GM21723 (cell line): ENCODE data around the gene S100G.

Source experiments
- ATAC-seq: cut with Tn5 transposase; IDR thresholded peaks from one replicate; pipeline ENCODE4 v1.9.1; 2021; ENCODE audit warnings: mild to moderate bottlenecking, moderate library complexity; ENCODE audit not compliant: unreplicated experiment

Gene S100G

GRCh38 chrX:16646366-16647138 lies 3.4 kb upstream of the S100G start:
- ATAC-seq = no peak

DNA sequence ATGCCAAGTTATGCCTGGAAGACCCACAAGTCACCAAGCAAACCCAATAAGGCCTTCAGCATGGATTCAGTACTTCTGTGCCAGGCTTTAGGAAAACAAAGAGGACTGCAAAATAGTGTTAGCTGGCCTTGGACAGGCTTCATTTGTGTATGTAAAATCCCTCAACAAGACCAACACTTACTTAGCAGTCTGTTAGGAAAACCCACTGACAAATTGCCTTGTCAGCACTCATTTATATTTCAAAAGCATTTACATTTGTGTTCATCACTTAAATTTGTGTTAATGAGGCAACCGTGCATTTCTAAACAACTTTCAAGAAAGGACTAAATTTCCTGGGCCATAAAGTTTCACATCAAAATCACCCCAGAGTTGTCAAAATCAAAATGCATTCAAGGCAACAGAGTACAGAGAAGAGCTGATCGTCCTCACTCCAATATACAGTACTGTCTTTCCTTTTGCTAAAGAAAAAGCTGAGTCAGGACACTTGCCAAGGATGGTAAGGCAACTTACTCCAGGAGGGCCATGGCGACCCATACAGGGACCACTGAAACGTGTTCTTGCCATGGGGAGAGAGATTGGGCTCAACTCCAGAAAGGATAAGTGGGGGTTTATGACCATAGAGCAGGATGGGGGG lies 1.6 kb downstream of the S100G start:
- no peak for ATAC-seq

- ATAC-seq = no peak
Measured at GRCh38 chrX:16653424-16653823, 3.5 kb downstream of the S100G start.

DNA sequence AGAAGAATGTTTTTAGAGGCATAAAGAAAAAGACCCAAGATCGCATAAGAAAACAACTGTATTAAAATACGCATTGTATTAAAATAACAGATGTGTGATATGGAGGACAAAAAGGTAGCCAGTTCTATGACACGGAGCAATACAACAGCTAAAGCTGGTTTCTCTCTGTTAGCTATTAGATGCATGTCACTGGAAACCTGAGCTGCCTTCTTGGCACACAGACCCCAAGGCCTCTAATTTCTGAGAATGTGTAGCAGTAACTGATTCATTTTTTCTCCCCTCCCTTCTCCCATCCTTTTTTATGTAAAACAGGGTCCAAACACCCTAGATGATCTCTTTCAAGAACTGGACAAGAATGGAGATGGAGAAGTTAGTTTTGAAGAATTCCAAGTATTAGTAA lies 4.1 kb downstream of the S100G start:
- ATAC-seq = no peak

GRCh38 chrX:16658284-16658683 lies 8.3 kb downstream of the S100G start:
- ATAC-seq = no peak

DNA sequence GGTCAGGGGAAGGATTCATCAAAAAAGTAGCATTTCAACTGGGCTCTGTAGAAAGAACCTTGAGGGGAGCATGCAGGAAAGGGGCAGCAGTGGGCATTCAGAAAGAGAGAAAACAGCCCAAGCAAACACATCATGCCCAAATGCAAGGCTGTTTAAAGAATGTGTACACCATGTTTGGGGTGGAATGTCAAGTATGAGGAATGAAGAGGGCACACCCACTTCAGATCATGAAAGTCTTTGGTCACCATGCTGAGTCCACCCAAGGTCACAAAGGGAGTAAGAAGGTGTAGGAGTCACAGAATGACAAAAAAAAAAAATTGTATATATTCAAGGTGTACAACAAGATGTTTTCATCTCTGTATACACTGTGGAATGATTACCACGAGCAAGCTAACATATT lies 9.4 kb downstream of the S100G start:
- no peak for ATAC-seq

DNA sequence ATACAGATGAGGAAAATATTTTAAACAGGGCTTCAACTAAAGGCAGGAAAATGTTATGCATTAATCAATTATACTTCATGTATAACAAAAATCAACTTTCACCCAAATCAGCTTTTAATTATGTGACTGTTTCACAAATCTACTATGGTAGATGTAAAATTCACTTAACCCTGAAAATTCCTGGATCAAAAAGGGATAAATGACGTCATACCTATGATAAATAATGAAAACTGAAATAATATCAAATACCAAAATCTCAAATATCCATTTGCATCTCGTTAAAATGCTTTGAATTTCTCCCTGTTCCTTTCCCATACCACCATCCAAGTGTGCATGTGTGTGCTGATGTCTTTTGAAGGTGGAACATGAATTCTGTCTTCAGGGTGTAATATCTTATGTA lies 11.5 kb downstream of the S100G start:
- ATAC-seq = no peak

GRCh38 chrX:16662402-16662801 lies 12.4 kb downstream of the S100G start:
- ATAC-seq = no peak

DNA sequence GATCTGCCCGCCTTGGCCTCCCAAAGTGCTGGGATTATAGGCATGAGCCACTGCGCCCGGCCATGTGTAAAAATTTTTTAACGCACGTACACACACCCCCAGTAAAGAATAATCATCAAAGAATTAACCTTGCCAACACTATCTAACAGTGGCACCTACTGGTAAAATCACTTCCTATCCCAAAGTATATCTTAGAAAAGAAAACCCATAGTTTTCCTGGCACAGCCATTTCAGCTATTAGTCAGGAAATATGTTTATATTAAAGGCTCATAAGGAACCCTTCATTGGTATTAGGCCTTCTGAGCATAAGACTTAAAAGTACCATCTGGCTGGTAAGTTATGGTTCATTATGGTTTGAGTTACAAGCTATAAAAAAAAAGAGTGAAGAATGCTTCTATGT lies 14.1 kb downstream of the S100G start:
- ATAC-seq = no peak

GRCh38 chrX:16664626-16665025 lies 14.7 kb downstream of the S100G start:
- ATAC-seq = no peak

- no peak for ATAC-seq
Measured at GRCh38 chrX:16665089-16665488, 15.1 kb downstream of the S100G start.

- no peak for ATAC-seq
Measured at GRCh38 chrX:16666541-16666940, 16.6 kb downstream of the S100G start.

DNA sequence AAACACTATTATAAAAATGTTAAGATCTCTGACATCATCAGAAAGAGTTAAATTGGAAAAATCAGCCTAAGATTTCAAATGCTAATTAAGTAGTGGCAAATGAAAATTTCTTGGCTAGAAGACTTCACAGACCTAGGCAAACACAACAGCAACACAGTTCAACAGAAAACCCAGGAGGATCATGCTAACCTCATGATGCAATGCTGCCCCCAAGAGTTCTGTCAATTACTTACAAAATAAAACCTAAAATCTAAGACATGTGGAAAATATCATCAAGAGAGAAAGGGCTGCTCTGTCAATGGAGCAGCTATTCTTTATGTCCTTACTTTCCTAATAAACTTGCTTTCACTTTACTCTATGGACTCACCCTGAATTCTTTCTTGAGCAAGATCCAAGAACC lies 21.0 kb downstream of the S100G start:
- ATAC-seq = no peak

GRCh38 chrX:16678689-16679088 lies 28.7 kb downstream of the S100G start:
- ATAC-seq = no peak

DNA sequence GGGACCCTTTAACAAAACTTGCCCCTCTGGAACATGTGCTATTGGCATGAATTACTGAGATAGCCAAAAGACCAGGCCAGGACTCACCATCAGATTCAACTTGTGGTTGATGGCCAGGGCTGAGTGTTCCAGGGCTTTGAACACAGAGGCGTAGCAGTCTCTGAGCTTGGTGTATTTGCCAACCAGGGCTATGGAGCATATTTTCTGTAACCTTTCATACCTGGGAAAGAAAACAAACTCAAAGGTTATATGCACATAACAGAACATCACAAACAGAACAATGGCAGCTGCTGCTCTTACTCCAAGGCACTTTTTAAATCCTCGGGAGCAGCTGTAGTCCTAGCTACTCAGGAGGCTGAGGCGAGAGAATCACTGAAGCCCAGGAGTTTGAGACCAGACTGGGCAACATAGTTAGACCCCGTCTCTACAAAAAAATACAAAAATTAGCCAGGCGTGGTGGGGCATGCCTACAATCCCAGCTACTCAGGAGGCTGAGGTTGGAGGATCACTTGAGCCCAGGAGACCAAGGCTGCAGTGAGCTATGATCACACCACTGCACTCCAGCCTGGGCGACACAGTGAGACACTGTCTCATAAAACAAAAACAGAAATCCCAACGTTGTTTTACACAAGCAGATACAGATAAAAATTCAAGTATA lies 33.2 kb downstream of the S100G start:
- no peak for ATAC-seq

- no peak for ATAC-seq
Measured at GRCh38 chrX:16687514-16687913, 37.6 kb downstream of the S100G start.

DNA sequence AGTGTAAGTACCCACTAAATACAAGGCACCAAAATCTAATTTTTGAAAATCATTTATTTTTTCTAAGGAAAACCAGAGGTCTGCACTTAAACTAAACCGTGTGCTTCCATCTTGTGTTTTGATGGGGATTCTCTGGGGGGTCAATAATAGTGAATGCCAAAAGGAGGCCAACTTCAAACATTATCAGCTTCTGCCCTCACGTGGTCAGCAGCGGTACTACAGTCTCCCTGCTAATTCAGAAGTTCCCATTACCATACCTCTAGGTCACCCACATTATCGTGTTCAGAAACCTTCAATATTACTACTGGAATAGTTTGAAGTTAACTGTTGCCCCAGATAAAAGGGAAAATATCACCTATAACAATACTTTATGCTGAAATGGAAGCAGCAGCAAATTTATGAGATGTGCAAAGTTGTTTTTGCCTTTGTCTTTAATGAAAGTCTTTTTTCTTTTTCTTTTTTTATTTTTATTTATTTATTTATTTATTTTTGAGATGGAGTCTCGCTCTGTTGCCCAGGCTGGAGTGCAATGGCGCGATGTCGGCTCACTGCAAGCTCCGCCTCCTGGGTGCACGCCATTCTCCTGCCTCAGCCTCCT lies 45.2 kb downstream of the S100G start:
- ATAC-seq = peak; percentile 62

DNA sequence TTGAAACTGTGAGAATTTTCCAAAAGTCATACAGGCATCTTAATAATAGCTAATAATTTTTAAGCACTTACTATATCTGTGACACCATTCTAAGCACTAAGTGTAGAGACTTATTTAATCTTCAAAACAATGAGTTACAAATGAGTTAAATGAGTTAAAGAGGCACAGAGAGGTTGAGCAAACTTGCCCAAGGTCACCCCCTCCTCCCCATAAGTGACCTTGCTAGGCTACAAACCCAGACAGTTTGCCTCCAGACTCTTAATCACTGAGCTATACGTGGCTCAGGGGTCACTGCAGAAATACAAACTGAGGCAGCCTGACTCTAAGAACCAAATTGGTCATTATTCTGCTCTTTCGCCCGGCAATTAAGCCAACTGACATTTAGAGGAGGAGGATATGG lies 47.0 kb downstream of the S100G start:
- no peak for ATAC-seq

GRCh38 chrX:16699389-16699788 lies 49.4 kb downstream of the S100G start:
- ATAC-seq = no peak

- ATAC-seq = no peak
Measured at GRCh38 chrX:16700734-16701133, 50.8 kb downstream of the S100G start.

DNA sequence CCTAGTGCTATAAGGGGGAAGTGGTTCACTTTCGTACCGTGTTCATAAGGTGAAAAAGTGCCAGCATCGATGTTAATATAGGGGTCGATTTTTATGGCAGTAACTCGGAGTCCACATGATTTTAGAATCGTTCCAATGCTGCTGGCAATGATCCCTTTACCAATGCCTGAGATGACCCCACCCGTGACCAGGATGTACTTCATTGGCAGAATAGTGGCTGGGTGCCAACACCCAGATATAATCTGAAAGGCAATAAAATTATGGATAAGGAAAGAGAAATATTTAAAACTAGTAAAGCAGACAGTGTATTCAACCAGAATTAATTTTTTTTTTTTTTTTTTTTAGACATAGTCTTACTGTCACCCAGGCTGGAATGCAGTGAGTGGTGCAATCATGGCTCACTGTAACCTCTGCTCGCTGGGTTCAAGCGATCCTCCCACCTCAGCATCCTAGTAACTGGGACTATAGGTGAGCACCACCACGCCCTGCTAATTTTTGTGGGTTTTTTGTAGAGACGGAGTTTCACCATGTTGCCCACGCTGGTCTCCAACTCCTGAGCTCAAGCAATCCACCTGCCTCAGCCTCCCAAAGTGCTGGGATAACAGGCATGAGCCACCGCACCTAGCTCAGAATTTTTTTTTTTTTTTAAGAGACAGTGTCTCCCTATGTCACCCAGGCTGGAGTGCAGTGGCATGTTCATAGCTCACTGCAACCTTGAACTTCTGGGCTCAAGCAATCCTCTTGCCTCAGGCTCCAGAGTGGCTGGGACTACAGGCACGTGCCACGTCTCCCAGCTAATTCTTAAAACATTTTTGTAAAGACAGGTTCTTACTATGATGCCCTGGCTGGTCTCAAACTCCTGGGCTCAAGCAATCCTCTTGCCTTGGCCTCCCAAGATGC lies 53.0 kb downstream of the S100G start:
- no peak for ATAC-seq
